ENCODE data around the gene PODN. TPM values are rescaled to one million over a fixed set of nuclear protein-coding genes. Genes with fewer than 3 reads are reported as not detected.

The PODN gene
- total and polyA plus RNA-seq, 2 donors (not counting 3 experiments of a cell fraction or from before 2014, with no cell fraction given): 1.3 to 1.5 TPM

DNA sequence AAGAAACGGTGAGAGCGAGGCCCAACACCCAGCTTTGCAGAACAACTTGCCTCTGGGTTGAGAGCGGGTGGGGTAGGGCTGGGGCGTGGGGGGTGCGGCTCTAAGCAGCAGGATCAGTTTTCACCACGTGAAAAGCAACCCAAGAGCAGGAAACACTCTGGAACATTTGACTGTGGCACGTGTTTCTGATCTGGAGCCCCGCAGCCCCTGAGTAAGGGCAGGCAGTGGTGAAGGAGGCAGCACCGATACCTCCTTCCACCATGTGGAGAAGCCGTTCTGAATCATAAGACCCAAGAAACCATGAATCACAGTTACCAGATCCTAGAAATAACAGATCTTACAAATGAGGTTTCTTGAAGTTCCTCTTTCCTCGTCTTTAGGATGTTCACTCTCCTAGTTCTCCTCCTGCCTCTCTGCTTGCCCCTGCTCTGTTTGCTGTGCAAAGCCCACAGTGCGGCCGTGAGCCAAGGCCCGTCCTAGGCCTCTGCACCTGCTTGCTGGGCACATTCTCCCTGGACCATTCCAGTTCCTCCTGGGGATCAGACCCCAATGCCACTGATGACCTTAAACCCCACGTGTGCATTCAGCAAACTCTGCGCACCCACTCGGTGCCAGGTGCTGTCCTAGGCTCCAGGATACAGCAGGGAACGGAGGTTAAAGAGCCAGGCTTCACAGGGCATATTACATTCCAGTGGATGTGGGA is 48.5 kb downstream of the PODN start:
- H3K9ac ChIP-seq (replicated peaks; ENCODE audit: extremely low read depth, insufficient read depth, low read length): no peak overlapping the region
- DNase-seq (ENCODE audit: low read depth, low spot score): no peak
- no peaks in the 10 kb centered on the region for H3K4me1 ChIP-seq (ENCODE audit: control insufficient read depth, extremely low read depth, insufficient read depth, low read length)
- no peaks in the 10 kb centered on the region for H3K36me3 ChIP-seq (ENCODE audit: control insufficient read depth in 2 of 2, extremely low read depth in 1 of 2, insufficient read depth in 2 of 2, low read length in 2 of 2)
- no peaks in the 10 kb centered on the region for H3K9me3 ChIP-seq (replicated peaks; ENCODE audit: control insufficient read depth, insufficient read depth, low read length)
- H3K27ac ChIP-seq (ENCODE audit: insufficient read depth, low read depth, low read length): no peak overlapping the region
- no TSS peak for BruUV-seq (replicated peaks)
- H4K20me1 ChIP-seq (replicated peaks; ENCODE audit: control insufficient read depth, extremely low read depth, insufficient read depth, low read length): no peaks in the 10 kb centered on the region
- H3K4me2 ChIP-seq (ENCODE audit: insufficient read depth, low read length): no peak overlapping the region
- no peak overlapping the region for H3K4me3 ChIP-seq (replicated peaks in 1 of 3; ENCODE audit: insufficient read depth in 1 of 3, low read depth in 1 of 3, low read length in 3 of 3)
- no peak for FAIRE-seq
- H3K27me3 ChIP-seq (ENCODE audit: control insufficient read depth in 2 of 2, insufficient read depth in 2 of 2, low read length in 2 of 2): no peaks in the 10 kb centered on the region
- CTCF ChIA-PET: no interaction called here
- POLR2A ChIA-PET: no interaction called here
- intact Hi-C loops (cut with micrococcal nuclease): no loop called here
- TF ChIP-seq FOS (IDR thresholded peaks at IDR 0.05; ENCODE audit: borderline replicate concordance, insufficient read depth, low read length) (no peak), POLR2A (IDR thresholded peaks at IDR 0.05; ENCODE audit: low read depth, low read length) (no peak), EZH2 (IDR thresholded peaks at IDR 0.05; ENCODE audit: borderline replicate concordance, low read depth, low read length, severe bottlenecking) (no peak), GATA2 (IDR thresholded peaks at IDR 0.05; ENCODE audit: insufficient read depth, insufficient read length, low read depth, low read length) (no peak), MYC (IDR thresholded peaks at IDR 0.05; ENCODE audit: low read depth, low read length) (no peak), POLR2AphosphoS5 (IDR thresholded peaks at IDR 0.05; ENCODE audit: insufficient read depth, low read depth, low read length) (no peak), JUN (IDR thresholded peaks at IDR 0.05; ENCODE audit: borderline replicate concordance, insufficient read depth, insufficient read length, low read depth) (no peak)
- TF ChIP-seq, protein P1, sequence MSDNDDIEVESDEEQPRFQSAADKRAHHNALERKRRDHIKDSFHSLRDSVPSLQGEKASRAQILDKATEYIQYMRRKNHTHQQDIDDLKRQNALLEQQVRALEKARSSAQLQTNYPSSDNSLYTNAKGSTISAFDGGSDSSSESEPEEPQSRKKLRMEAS (IDR thresholded peaks at IDR 0.05; ENCODE audit: insufficient read depth, insufficient read length): no peak
- TF ChIP-seq, protein P2, sequence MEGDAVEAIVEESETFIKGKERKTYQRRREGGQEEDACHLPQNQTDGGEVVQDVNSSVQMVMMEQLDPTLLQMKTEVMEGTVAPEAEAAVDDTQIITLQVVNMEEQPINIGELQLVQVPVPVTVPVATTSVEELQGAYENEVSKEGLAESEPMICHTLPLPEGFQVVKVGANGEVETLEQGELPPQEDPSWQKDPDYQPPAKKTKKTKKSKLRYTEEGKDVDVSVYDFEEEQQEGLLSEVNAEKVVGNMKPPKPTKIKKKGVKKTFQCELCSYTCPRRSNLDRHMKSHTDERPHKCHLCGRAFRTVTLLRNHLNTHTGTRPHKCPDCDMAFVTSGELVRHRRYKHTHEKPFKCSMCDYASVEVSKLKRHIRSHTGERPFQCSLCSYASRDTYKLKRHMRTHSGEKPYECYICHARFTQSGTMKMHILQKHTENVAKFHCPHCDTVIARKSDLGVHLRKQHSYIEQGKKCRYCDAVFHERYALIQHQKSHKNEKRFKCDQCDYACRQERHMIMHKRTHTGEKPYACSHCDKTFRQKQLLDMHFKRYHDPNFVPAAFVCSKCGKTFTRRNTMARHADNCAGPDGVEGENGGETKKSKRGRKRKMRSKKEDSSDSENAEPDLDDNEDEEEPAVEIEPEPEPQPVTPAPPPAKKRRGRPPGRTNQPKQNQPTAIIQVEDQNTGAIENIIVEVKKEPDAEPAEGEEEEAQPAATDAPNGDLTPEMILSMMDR (IDR thresholded peaks at IDR 0.05; ENCODE audit: extremely low read depth in 1 of 2, insufficient read depth in 1 of 2, low read depth in 1 of 2, low read length in 2 of 2): no peak
- H3K9me1 ChIP-seq (replicated peaks; ENCODE audit: control insufficient read depth, extremely low read depth, insufficient read depth, low read length): no peaks in the 10 kb centered on the region
- no peaks in the 10 kb centered on the region for H3K79me2 ChIP-seq (ENCODE audit: control insufficient read depth, insufficient read depth, low read length)
- no peak overlapping the region for H2AFZ ChIP-seq (ENCODE audit: low read depth, low read length)
- dilution Hi-C loops (cut with MboI; ENCODE audit: extremely low pct_ligation_motif_present, low sequenced_read_pairs): no loop called here
